Kasumi-1 (cell line): Measurements from ENCODE around the gene CA10.

Experiments
- DNase-seq, 2 experiments: peaks; one replicate each; lab custom pipeline; 2025; lab: John Stamatoyannopoulos, UW

CA10 gene

GRCh38 chr17:51645056-51645455, 513.5 kb downstream of the CA10 start:
- no peak for DNase-seq

GRCh38 chr17:51643702-51644490, 514.6 kb downstream of the CA10 start:
- no peak for DNase-seq

- no peak for DNase-seq
Measured at GRCh38 chr17:51642029-51642428, 516.5 kb downstream of the CA10 start.

GRCh38 chr17:51640108-51640622, 518.3 kb downstream of the CA10 start:
- DNase-seq: peak; percentile 50 to 51

- DNase-seq: no peak
Measured at GRCh38 chr17:51638971-51639370, 519.5 kb downstream of the CA10 start.

GRCh38 chr17:51636291-51636690, 522.2 kb downstream of the CA10 start:
- no peak for DNase-seq

- no peak for DNase-seq
Measured at GRCh38 chr17:51630101-51630671, 528.3 kb downstream of the CA10 start.

GRCh38 chr17:51629232-51629631, 529.3 kb downstream of the CA10 start:
- no peak for DNase-seq

GRCh38 chr17:51627779-51628178, 530.7 kb downstream of the CA10 start:
- DNase-seq: no peak

GRCh38 chr17:51618476-51618875, 540.0 kb downstream of the CA10 start:
- DNase-seq: no peak

GRCh38 chr17:51617986-51618385, 540.5 kb downstream of the CA10 start:
- no peak for DNase-seq

- DNase-seq: no peak
Measured at GRCh38 chr17:51613255-51613654, 545.3 kb downstream of the CA10 start.

- DNase-seq: no peak
Measured at GRCh38 chr17:51612692-51613091, 545.8 kb downstream of the CA10 start.

- no peak for DNase-seq
Measured at GRCh38 chr17:51611585-51611984, 546.9 kb downstream of the CA10 start.

- no peak for DNase-seq
Measured at GRCh38 chr17:51610834-51611233, 547.7 kb downstream of the CA10 start.

GRCh38 chr17:51610155-51610554, 548.4 kb downstream of the CA10 start:
- DNase-seq: no peak

- no peak for DNase-seq
Measured at GRCh38 chr17:51608251-51608933, 550.1 kb downstream of the CA10 start.

- no peak for DNase-seq
Measured at GRCh38 chr17:51607512-51607911, 551.0 kb downstream of the CA10 start.

- DNase-seq: no peak
Measured at GRCh38 chr17:51604299-51605020, 554.1 kb downstream of the CA10 start.

GRCh38 chr17:51601622-51602261, 556.8 kb downstream of the CA10 start:
- DNase-seq: peak; percentile 64 to 70

GRCh38 chr17:51598824-51599223, 559.7 kb downstream of the CA10 start:
- no peak for DNase-seq

GRCh38 chr17:51597345-51597744, 561.2 kb downstream of the CA10 start:
- no peak for DNase-seq
